Effector CD4-positive, alpha-beta T cell (primary cell): ENCODE data around the gene MBIP.
"Not testable (repeated sequence)": the region's sequence is repeated elsewhere in the genome, so short reads cannot be mapped to it uniquely, and the experiment has no call there.

Source experiments
- DNase-seq: peaks from one replicate; pipeline ENCODE4 v3.0.0-alpha.2; 2020
- total RNA-seq: gene quantifications from one replicate; lab custom pipeline; 2026; lab: John Stamatoyannopoulos, UW

MBIP gene
- total RNA-seq: 30.6 reads per million, percentile 57 among the genes with 10 or more reads in this experiment

GRCh38 chr14:36320200-36320896 is at the start of gene MBIP:
Gene MBIP (minus strand): TSS chr14:36320637. CDS start chr14:36320588, 49 bp downstream.
- peak; percentile 87 for DNase-seq

- no peak for DNase-seq
These were observed 47.7 kb upstream of the MBIP start for GRCh38 chr14:36367985-36368774.

GRCh38 chr14:36365766-36366165 is 45.3 kb upstream of the MBIP start:
- DNase-seq: no peak

GRCh38 chr14:36363704-36364103 is 43.3 kb upstream of the MBIP start:
- DNase-seq: no peak

- DNase-seq: no peak
These were observed 42.2 kb upstream of the MBIP start for GRCh38 chr14:36362648-36363047.

GRCh38 chr14:36361210-36361853 is 40.9 kb upstream of the MBIP start:
- DNase-seq: no peak

GRCh38 chr14:36356862-36357261 is 36.4 kb upstream of the MBIP start:
- no peak for DNase-seq

- no peak for DNase-seq
These were observed 25.6 kb upstream of the MBIP start for GRCh38 chr14:36346052-36346451.

GRCh38 chr14:36344211-36344610 is 23.8 kb upstream of the MBIP start:
- DNase-seq: no peak

GRCh38 chr14:36341811-36342210 is 21.4 kb upstream of the MBIP start:
- DNase-seq: not testable (repeated sequence)

- no peak for DNase-seq
These were observed 19.9 kb upstream of the MBIP start for GRCh38 chr14:36340276-36340890.

- DNase-seq: no peak
These were observed 19.4 kb upstream of the MBIP start for GRCh38 chr14:36339816-36340215.

GRCh38 chr14:36333119-36333518 is 12.7 kb upstream of the MBIP start:
- no peak for DNase-seq

- not testable (repeated sequence) for DNase-seq
These were observed 7.1 kb upstream of the MBIP start for GRCh38 chr14:36327573-36327972.

- DNase-seq: no peak
These were observed 5.4 kb upstream of the MBIP start for GRCh38 chr14:36325853-36326252.

GRCh38 chr14:36324897-36325296 is 4.5 kb upstream of the MBIP start:
- no peak for DNase-seq

- DNase-seq: no peak
These were observed 502 bp upstream of the MBIP start for GRCh38 chr14:36320897-36321381.

- DNase-seq: no peak
These were observed 588 bp downstream of the MBIP start for GRCh38 chr14:36319899-36320199.

GRCh38 chr14:36317650-36318049 is 2.8 kb downstream of the MBIP start:
- no peak for DNase-seq

- no peak for DNase-seq
These were observed 4.3 kb downstream of the MBIP start for GRCh38 chr14:36316131-36316530.

GRCh38 chr14:36315159-36315853 is 5.1 kb downstream of the MBIP start:
- DNase-seq: no peak

- DNase-seq: no peak
These were observed 6.5 kb downstream of the MBIP start for GRCh38 chr14:36313898-36314297.

GRCh38 chr14:36313206-36313605 is 7.2 kb downstream of the MBIP start:
- DNase-seq: no peak
